GM18858 (cell line): ENCODE measurements around the gene FYN.

Source experiments
- ATAC-seq: cut with Tn5 transposase; IDR thresholded peaks from one replicate; pipeline ENCODE4 v1.9.1; 2021; ENCODE audit not compliant: unreplicated experiment

FYN gene

DNA sequence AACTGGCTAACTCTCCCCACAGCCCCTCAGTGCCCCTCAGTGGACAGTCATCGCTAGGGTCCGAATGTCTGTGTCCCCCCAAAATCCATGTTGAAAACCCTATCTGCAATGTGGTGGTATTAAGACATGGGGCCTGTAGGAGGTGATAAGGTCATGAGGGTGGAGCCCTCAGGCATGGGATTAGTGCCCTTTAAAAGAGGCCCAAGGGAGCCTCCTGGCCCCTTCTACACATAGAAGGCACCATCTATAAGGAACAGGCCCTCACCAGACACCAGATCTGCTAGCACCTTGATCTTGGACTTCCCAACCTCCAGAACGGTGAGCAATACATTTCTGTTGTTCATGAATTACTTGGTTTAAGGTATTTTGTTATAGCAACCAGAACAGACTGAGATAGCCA lies 260.9 kb downstream of the FYN start:
- ATAC-seq: no peak

DNA sequence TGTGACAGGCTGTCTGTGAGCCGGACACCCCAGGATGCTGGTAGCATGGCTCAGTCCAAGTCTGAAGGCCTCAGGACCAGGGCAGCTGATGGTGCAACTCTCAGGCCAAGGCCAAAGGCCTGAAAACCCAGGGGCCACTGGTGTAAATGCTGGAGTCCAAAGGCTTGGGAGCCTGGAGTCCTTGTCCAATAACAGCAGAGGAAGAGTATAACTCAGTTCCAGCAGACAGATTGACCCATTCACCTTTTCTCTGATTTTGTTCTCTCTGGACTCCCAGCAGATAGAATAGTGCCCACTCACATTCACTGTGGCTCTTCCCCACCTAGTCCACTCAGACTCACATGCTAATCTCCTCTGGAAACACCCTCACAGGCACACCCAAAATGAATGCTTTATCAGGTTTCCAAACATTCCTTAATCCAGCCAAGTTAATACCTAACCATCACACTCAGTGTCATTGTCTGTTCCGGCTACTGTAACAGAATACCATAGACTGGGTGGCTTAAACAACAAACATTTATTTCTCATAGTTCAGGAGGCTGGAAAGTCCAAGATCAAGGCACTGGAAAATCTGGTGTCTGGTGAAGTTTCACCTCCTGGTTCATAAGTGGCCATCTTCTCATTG lies 262.6 kb downstream of the FYN start:
- ATAC-seq: no peak
